NCI-H460 (cell line): Measurements from ENCODE around the gene CBX2. TPM values are rescaled to one million over a fixed set of nuclear protein-coding genes. Genes with fewer than 3 reads are reported as not detected.

Experiments
- DNase-seq: peaks from one replicate; pipeline ENCODE4 v3.0.0-alpha.2; 2016; ENCODE audit warnings: low read depth; ENCODE audit errors: extremely low read depth
- polyA plus RNA-seq: library from polyadenylated mRNA; depleted of rRNA; stranded (reverse); fragments of >200 nt; gene quantifications from 2 replicates; pipeline ENCODE4 v1.2.3, GENCODE V29; 2014; cell fraction: nucleus; rRNA removed
- total RNA-seq: library from RNA; depleted of rRNA; stranded (reverse); fragments of >200 nt; shearing (Covaris generic); gene quantifications from 2 replicates; pipeline ENCODE4 v1.2.3, GENCODE V29; 2014; rRNA removed

CBX2 gene
- total RNA-seq: 23.7 and 26.8 TPM in 2 replicates
- polyA plus RNA-seq: 87.7 and 96.1 TPM in 2 replicates

GRCh38 chr17:79777894-79778503 is at the start of gene CBX2:
Gene CBX2 (plus strand): TSS chr17:79778148. CDS start chr17:79778236, 88 bp downstream.
- peak; percentile 73 for DNase-seq

- DNase-seq: peak; percentile 85
These were observed 49.6 kb upstream of the CBX2 start for GRCh38 chr17:79728169-79728907.

- no peak for DNase-seq
These were observed 49.0 kb upstream of the CBX2 start for GRCh38 chr17:79728908-79729471.

GRCh38 chr17:79729761-79730160 is 48.2 kb upstream of the CBX2 start:
- DNase-seq: no peak

DNA sequence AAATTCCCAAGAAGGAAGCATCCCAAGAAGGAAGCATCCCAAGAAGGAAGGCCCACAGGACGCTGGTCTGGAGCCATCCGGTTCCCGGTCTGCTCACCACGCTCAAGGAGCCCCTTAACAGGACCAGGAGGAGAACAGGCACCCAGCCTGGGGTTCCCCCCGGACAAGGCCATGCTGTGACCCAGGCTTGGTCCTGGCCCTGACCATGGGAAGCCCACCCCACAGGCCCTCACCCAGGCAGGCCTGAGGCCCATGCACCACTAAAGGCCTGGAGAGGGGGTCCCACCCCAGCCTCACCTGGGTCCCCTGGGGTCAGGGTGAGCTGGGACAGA is 47.5 kb upstream of the CBX2 start:
- no peak for DNase-seq

- no peak for DNase-seq
These were observed 47.0 kb upstream of the CBX2 start, which contains the start of gene ENPP7 for GRCh38 chr17:79730769-79731483. Gene ENPP7 (plus strand): TSS chr17:79730943. CDS start chr17:79731140, 197 bp downstream.

DNA sequence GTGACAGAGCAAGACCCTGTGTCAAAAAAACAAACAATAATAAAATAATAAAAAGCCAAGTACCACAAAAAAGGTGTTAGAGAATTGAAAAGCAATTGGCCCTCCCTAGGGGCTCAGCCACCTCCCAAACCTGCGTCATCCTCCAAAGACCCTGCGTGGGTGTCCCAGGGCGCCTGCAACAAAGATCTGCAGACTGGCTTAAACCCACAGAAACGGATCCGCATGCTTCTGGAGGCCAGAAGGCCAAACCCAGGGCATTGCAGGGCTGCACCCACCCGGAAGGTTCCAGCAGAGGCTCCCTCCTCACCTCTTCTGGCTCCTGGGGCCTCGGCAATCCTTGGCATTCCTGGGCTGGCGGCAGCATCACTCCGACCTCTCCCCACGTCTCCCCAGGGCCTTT is 45.7 kb upstream of the CBX2 start:
- no peak for DNase-seq

DNA sequence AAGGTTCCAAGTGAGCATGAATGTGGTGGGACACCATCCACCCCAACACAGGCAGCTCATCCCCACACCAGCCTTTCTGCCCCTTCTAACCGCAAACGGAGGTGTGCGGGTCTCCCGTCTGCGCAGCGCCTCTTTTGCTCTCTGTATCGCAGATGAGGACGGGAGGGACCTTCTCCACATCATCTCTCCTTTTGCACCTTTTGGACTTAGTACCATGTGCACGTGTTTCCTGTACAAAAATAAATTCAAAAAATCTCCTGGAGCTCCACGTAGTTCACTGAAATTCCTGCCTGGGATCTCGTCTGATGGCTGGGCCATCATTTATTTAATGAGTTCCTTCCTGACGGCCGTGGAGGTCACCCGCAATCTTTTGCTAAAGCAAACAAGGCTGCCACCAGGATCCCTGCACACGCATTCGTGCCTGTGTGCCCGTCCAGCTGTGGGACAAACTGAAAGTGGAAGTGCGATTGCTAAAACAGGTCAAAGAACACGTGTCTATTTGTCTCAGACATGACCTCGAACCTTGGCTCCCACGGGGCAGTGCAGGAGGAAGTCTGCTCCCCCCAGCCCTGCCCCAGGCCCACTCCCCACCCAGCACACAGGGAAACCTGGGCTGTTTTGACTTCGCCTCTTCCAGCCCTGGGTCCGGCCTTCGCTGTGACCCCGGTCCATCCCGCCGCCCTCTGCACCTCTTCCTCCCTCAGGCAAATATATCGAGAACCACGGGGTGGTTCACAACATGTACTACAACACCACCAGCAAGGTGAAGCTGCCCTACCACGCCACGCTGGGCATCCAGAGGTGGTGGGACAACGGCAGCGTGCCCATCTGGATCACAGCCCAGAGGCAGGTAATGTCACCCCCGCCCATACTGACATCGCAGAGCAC is 44.9 kb upstream of the CBX2 start:
- no peak for DNase-seq

DNA sequence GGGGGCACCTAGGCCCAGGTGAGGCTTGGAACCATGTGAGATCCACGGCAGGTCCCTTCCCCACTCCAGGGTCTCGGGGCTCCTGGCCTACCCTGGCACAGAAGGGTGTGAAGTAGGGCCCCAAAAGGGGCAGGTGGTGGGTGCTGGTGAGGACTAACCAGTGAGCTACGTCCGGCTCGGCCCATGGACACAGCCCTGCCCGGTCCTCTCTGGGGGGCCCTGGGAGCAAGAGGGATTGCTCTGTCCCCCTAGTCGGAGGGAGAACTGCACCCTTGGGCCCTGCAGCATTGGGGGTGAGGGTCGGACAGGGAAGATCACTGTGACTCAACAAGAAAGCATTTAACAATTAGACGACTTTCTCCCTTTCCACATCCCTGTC is 44.3 kb upstream of the CBX2 start:
- no peak for DNase-seq

GRCh38 chr17:79735096-79735495 is 42.9 kb upstream of the CBX2 start:
- no peak for DNase-seq

DNA sequence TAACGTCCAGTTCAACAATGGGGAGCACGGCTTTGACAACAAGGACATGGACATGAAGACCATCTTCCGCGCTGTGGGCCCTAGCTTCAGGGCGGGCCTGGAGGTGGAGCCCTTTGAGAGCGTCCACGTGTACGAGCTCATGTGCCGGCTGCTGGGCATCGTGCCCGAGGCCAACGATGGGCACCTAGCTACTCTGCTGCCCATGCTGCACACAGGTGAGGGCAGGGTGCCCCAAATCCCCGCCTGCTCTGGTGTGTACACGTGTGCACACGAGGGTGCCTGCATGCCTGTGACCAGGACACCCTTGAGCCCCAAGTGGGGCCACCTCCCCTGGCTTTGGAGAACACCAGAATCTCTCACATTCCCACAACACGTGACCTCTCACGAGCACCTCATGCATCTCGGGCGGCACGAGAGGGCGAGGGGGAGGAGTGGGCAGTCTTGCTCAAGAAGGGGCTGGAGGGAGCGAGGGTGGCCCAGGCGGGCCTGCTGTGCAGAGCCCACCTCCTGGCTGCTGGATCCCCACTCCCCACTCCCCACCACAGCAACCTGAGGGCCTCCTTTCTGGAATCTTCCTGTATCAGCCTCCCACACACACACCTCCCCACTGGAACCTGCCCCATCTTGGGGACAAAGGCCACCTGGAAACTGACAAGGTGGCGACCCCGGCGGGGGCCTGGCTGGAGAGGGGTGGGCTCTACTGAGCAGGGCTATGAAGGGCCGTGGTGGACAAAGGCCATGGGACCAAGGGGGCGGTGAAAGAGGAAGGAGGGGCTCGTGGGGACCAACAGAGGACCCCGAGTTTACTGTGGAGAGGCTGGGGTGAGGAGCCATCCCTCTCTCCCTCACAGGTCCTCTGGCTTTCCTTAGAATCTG is 40.7 kb upstream of the CBX2 start:
- no peak for DNase-seq

- no peak for DNase-seq
These were observed 39.9 kb upstream of the CBX2 start for GRCh38 chr17:79737922-79738578.

DNA sequence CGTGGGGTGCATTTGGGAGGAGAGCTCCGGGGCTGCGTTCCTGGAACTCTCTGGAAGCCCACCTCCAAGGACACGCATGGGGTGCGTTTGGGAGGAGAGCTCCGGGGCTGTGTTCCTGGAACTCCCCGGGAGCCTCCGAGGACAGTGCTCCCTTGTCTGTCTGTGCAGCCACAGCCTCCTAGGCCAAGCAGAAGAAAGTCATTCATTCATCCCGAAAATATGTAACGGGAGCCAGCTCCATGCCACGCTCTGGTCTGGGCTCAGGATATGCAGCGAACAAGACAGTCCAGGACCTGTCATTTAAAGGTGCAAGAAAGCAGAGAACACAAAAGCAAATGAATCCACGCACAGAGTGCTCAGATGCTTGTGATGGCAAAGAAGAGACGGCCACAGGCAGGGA is 39.3 kb upstream of the CBX2 start:
- no peak for DNase-seq

DNA sequence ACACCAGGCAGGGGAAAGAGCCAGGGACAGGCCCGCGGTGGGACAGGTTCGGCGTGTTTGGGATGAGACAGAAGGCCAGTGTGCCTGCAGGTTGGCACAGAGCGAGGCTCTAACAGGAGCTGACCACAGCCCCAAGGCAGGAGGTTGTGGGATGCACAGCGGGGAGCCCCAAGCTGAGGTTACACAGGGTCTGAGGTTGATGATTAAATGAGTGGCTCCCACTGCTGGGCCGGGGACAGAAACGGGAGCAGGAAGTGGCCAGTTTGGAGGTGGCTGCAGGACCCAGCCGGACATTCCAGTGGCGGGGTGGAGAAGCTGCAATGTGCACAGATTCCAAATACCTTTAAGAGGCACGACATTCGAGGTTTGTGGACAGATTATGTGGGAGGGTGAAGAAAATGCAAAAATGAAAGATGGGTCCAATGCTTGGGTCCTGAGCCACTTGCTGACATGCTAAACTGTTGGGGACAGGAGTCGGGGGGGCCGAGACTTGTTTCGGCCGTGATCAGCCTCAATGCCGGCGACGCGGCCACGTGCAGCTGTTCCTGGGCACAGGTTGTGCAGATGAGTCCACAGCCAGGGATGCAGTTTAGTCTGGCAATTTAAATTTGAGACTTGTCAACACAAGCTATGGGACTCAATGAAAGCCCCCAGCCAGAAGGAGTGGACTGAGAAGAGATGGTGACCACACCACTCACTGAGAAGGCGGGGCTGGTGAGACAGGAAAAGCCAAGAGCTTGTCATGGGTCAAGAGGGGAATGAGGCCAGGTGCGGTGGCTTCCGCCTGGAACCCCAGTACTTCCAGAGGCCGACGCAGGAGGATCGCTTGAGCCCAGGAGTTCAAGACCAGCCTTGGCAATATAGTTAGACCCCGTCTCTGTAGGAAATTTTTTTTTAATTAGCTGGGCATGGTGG is 38.5 kb upstream of the CBX2 start:
- DNase-seq: no peak

DNA sequence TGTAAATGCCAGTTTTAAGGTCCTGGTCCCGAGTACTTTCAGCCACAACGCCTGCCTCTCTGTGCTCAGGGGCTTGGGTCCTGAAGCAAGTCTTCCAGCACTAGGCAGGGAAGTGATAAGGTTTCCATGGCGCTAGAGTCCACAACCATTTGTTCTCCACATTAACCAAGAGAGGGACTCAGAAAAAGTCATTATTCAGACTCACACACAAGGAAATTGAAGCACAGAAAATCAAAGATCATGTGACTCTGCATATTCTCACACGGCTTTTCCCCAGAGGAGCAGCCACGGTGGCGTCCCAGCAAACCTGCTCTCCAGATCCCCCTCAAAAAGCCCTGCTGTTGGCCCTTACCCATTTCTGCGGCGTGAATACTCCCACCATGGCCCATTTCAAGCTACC is 37.5 kb upstream of the CBX2 start:
- no peak for DNase-seq

- DNase-seq: no peak
These were observed 36.6 kb upstream of the CBX2 start for GRCh38 chr17:79741401-79741750.

- peak; percentile 65 for DNase-seq
These were observed 36.0 kb upstream of the CBX2 start for GRCh38 chr17:79741751-79742588.
